Activated B cell treated with CpG ODN at 0.5 μM for 24 hours (primary cell): ENCODE results near the gene NRXN3. TPM values are rescaled to one million over a fixed set of nuclear protein-coding genes. Genes with fewer than 3 reads are reported as not detected.

Experiments
- ATAC-seq: fragments of 200-7000 bp; cut with Tn5 transposase; one replicate; pipeline ENCODE4 v1.10.0; 2021; ENCODE audit warnings: low read depth, mild to moderate bottlenecking, moderate library complexity
- CTCF ChIA-PET: fragments of 350-600 bp; sonication (Branson Sonifier 250); formaldehyde crosslinking; loops from one replicate; lab custom pipeline; 2021; ENCODE audit warnings: antibody characterized with exemption; lab: Charles Lee
- POLR2A ChIA-PET: fragments of 350-600 bp; sonication (Branson Sonifier 250); formaldehyde crosslinking; loops from one replicate; lab custom pipeline; 2021; ENCODE audit warnings: antibody characterized with exemption; lab: Charles Lee
- DNase-seq: peaks from one replicate; pipeline ENCODE4 v3.0.0; 2022
- H3K27ac Mint-ChIP-seq: one replicate; pipeline ENCODE4 v1.8.0; 2020; ENCODE audit warnings: mixed read lengths
- H3K27me3 Mint-ChIP-seq: one replicate; pipeline ENCODE4 v1.8.0; 2021; ENCODE audit warnings: mixed read lengths
- H3K36me3 Mint-ChIP-seq: one replicate; pipeline ENCODE4 v1.8.0; 2021; ENCODE audit warnings: low read depth, mixed read lengths
- H3K4me1 Mint-ChIP-seq: one replicate; pipeline ENCODE4 v1.8.0; 2021; ENCODE audit warnings: mixed read lengths
- H3K4me3 Mint-ChIP-seq: one replicate; pipeline ENCODE4 v1.8.0; 2020; ENCODE audit warnings: mild to moderate bottlenecking, mixed read lengths
- H3K9me3 Mint-ChIP-seq: one replicate; pipeline ENCODE4 v1.8.0; 2020; ENCODE audit warnings: mixed read lengths
- CTCF ChIP-seq: fragments of 200-600 bp; IDR thresholded peaks from one replicate; pipeline ENCODE4 v1.8.0; 2022; ENCODE audit warnings: antibody characterized with exemption, mild to moderate bottlenecking
- intact Hi-C: fragments of 100-400 bp; cut with micrococcal nuclease; formaldehyde crosslinking; loops from one replicate; pipeline ENCODE4 v1.15.1; 2024
- total RNA-seq: library from RNA; stranded (reverse); gene quantifications from 2 replicates; pipeline ENCODE4 v1.2.3, GENCODE V29; 2022

NRXN3 gene
- total RNA-seq, 1 donor from 2014 or later, result not detected

- no peak for DNase-seq
- Mint-ChIP-seq H3K27me3 (peaks cover 1% of the 10 kb centered on the region), H3K4me1 (no peaks in the 10 kb centered on the region), H3K9me3 (no peaks in the 10 kb centered on the region), H3K4me3 (no peak overlapping the region), H3K27ac (no peak overlapping the region), H3K36me3 (no peaks in the 10 kb centered on the region)
- CTCF ChIA-PET, result no interaction called here
- POLR2A ChIA-PET, result no interaction called here
- no peak for TF ChIP-seq CTCF
- ATAC-seq, result no peak
- intact Hi-C loops, result no loop called here
These were observed 11.1 kb downstream of the NRXN3 start for GRCh38 chr14:78181270-78181669.

GRCh38 chr14:78182722-78183121 is 12.5 kb downstream of the NRXN3 start:
- Mint-ChIP-seq H3K27ac (no peak overlapping the region), H3K27me3 (peaks cover 4% of the 10 kb centered on the region), H3K4me3 (no peak overlapping the region), H3K36me3 (no peaks in the 10 kb centered on the region), H3K9me3 (no peaks in the 10 kb centered on the region), H3K4me1 (no peaks in the 10 kb centered on the region)
- ChIA-PET POLR2A (no interaction called here), CTCF (no interaction called here)
- intact Hi-C loops, result no loop called here
- no peak for DNase-seq
- ATAC-seq, result no peak
- TF ChIP-seq CTCF, result no peak

- Mint-ChIP-seq H3K36me3 (no peaks in the 10 kb centered on the region), H3K27ac (no peak overlapping the region), H3K9me3 (no peaks in the 10 kb centered on the region), H3K4me1 (no peaks in the 10 kb centered on the region), H3K27me3 (peaks cover 4% of the 10 kb centered on the region), H3K4me3 (no peak overlapping the region)
- TF ChIP-seq CTCF, result no peak
- CTCF ChIA-PET, result no interaction called here
- ATAC-seq (no peak), DNase-seq (no peak)
- POLR2A ChIA-PET, result no interaction called here
- intact Hi-C loops, result no loop called here
These were observed 14.0 kb downstream of the NRXN3 start for GRCh38 chr14:78184157-78184556.

- POLR2A ChIA-PET, result no interaction called here
- Mint-ChIP-seq H3K27me3 (peaks cover 4% of the 10 kb centered on the region), H3K4me3 (no peak overlapping the region), H3K27ac (no peak overlapping the region), H3K36me3 (no peaks in the 10 kb centered on the region), H3K4me1 (no peaks in the 10 kb centered on the region), H3K9me3 (no peaks in the 10 kb centered on the region)
- intact Hi-C loops, result no loop called here
- CTCF ChIA-PET, result no interaction called here
- ATAC-seq (no peak), DNase-seq (no peak)
- TF ChIP-seq CTCF, result no peak
These were observed 16.1 kb downstream of the NRXN3 start for GRCh38 chr14:78186277-78186676.

GRCh38 chr14:78188882-78189281 is 18.7 kb downstream of the NRXN3 start:
- no peaks in the 10 kb centered on the region for H3K36me3 Mint-ChIP-seq
- CTCF ChIA-PET, result no interaction called here
- POLR2A ChIA-PET, result no interaction called here
- no peak for DNase-seq
- no peaks in the 10 kb centered on the region for H3K9me3 Mint-ChIP-seq
- H3K4me3 Mint-ChIP-seq, result no peak overlapping the region
- H3K4me1 Mint-ChIP-seq, result no peaks in the 10 kb centered on the region
- ATAC-seq, result no peak
- peaks cover 2% of the 10 kb centered on the region for H3K27me3 Mint-ChIP-seq
- intact Hi-C loops, result no loop called here
- H3K27ac Mint-ChIP-seq, result no peak overlapping the region
- TF ChIP-seq CTCF, result no peak
